ENCODE data around the gene STMN1. TPM values are rescaled to one million over a fixed set of nuclear protein-coding genes. Genes with fewer than 3 reads are reported as not detected.

The STMN1 gene
- total and polyA plus RNA-seq, 2 of the 8 experiments (the other 6 are each of a cell fraction or from before 2014, with no cell fraction given) = 116 to 564 TPM

DNA sequence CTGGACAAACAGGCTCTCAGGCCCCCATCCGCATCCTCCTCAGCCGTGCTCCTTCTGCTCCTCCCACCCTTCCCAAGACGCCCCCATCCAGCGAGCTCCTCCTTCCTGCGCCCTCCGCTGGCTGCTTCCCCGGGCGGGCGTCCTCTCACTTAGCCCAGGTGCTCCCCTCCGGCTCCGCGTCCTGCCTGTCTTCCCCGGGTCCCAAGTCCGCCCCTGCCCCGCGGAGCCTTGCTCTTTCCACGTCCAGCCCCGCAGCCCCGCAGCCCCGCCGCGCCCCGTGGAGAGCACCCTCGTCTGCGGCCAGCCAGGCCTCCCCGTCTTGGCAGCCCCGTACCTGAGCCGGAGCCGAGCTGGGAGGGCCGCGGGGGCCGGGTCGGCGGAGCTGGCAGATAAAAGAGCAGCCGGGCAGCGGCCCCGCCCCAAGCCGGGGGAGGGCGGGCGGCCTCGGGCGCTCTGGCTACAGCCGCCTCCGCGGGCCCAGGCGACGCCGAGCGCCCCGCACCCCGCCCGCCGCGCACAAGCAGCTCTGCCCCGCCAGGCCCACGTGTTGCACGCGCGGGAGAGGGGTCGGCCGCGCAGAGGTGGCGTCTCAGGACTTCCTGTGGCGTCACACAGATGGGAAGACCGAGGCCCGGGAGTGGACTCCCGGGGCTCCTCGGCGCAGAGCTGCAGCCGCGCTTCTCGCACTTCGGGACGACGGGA is 30.9 kb downstream of the STMN1 start, which contains the start of gene PAQR7 (continued):
- TF ChIP-seq CTCF (IDR thresholded peaks at IDR 0.05; ENCODE audit: control extremely low read depth in 1 of 3, insufficient read depth in 1 of 3, low read depth in 1 of 3, low read length in 3 of 3) = peak in 1 of 3 experiments; percentile 4; a peak in 1 of 4 replicates
- peak; percentile 5; the same call in 1 of the 2 replicates for TF ChIP-seq TBP (IDR thresholded peaks at IDR 0.05; ENCODE audit: low read depth, low read length)
- TF ChIP-seq KDM1A (IDR thresholded peaks at IDR 0.05; ENCODE audit: borderline replicate concordance, low read length) = peak; percentile 20; the same call in 1 of the 2 replicates
- TF ChIP-seq POLR2A (IDR thresholded peaks at IDR 0.05; ENCODE audit: control extremely low read depth in 1 of 2, low read depth in 2 of 2, low read length in 2 of 2) = peak in 1 of 2 experiments; percentile 48; a peak in 1 of 3 replicates

Measured in H1 (cell line).